NCI-H146 (cell line): Measurements from ENCODE around the gene TNNI2.
A peak's percentile ranks its signal among the peaks of the same experiment; 100 is the strongest.
"Not testable (repeated sequence)": the region's sequence is repeated elsewhere in the genome, so short reads cannot be mapped to it uniquely, and the experiment has no call there.

Experiments
- DNase-seq: peaks from one replicate; lab custom pipeline; 2025; lab: John Stamatoyannopoulos, UW

The TNNI2 gene

DNA sequence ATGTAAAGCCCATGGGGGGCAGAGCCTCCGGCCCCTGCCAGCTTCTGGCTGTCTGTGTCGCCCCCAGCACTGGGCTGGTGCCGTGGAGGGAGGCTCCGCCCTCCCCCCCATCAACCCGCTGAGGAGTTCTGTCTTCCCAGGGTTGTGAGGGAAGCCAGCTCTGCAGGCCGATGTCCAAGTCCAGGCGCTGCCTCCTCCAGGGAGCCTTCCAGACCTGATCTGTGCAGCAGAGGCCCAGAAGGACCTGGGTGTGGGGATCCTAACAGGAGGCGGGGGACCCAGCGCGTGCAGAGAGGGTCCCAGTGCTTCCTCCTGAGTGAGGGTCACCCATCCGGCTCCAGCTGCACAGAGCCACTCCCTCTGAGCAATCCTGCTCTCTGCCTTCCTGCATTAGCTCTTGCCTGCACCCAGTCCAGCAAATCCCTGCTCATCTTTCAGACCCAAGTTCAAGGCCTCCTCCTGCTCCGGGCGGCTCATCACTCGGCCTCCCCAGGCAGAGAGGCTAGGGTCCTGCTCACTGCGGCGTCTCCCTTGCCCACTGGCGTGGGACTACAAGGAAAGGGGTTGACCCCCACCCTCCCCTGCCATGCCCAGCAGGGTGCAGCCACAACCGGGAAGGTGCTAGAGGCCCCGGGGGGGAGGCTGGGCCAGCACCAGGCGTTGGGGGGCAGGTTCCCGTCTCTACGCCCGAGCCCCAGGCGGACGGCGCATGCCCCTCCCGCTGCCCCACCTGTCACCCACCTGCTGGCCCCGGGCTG, 36.5 kb downstream of the TNNI2 start:
- DNase-seq, result peak; percentile 23

DNA sequence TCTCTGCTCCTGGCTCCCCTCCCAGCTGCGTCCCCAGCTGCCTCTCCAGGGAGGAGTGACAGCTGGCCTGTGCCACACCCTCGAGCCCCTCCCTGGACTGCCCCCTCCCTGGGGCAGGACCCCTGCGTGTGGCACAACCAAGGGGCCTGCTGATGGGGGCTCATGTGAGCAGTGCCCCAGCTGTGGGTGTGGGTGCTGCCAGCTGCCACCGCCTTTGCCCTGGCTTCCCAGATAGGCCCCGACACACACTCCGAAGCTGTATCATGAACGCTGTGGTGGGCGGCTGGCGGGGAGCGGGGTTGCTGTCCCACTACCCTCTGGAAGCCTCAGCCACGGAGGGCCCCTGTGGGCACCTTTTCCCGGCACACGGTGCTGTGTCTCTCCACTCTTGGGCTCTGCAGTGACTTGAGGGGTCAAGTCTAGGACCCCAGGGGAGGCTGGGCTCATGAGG, 37.1 kb downstream of the TNNI2 start:
- DNase-seq, result not testable (repeated sequence)

GRCh38 chr11:1876361-1877063, 37.7 kb downstream of the TNNI2 start:
- no peak for DNase-seq

DNA sequence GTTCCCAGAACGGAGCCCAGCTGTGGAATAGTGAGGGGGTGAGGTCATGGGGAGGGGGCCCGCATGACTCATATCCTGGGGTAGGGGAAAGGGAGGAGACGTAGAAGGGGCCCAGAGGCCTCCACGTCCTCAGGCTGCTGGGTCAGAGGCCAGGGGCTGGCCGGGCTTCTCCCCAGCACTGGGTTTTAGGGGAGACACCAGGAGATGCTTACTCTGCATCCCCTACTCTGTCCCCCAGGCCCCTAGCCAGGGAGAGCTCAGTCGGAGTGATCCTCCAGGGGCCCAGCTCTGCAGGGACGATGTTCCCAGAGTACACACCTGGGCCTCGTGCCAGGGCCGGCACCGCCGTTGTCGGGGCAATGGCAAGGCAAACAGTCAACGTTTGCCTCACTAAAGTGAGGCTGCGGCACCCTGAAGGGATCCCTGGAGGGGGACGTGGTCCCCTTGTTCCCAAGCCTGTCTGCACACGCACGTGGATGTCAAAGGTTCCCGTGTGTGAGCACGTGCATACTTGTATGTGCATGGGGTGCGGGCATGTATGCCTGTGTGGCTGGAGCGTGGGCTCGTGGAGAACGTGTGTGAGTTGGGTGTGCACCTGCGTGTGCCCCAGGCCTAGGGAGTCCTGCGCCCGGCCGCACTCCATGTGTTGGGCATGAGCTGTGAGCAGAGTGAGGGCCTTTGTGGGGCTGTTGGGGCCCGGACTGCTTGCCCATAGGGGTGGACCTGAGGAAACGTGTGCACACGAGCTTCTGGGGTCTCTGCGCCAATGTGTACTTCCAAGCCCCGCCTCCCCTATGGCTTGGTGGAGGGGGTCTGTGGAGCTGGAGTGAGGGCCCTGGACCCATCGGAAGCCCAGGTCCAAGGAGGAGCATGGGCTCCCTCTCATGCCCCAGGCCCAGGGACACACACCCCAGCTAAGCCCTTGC, 38.7 kb downstream of the TNNI2 start:
- DNase-seq, result no peak

DNA sequence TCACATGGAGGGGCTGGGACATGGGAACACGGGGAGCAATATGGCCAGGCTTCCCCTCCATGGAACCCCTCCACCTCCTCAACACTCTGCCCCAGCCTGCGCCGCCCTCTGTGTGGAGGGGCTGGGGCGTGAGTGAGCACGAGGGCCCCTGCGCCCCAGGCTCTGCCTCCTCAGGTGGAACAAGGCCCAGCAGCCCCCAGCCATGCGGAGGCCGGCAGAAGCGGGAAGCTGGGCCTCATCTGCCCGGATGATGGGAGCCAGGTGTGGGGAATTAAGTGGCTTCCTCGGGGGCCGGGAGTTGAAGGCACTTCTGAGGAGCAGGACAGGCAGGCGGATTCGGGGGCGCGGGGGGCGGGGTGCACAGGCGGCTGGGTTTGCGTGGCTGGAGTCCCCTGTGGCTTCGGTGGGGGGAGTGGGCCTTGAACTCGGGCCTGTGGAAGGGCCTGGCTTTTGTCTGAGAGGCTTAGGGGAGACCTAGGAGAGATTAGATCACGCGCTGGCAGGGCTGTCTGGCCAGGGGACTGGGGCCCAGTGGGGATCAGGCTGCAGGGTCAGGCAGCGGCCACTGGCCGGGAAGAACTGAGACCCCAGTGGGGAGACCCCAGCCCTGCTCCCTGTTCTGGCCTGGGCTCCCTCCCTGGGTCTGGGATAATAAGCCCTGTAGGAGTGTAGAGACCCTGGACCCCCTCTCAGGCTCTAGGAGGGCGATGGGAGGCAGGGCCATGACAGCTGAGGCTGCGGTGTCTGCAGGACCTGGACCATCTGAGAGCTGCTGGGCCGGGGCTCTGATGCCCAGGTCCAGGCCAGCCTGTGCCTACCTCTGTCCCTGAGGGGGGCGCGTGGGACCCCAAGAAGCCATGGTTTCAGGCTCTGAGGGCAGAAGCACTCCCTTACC, 39.6 kb downstream of the TNNI2 start:
- DNase-seq, result no peak

DNA sequence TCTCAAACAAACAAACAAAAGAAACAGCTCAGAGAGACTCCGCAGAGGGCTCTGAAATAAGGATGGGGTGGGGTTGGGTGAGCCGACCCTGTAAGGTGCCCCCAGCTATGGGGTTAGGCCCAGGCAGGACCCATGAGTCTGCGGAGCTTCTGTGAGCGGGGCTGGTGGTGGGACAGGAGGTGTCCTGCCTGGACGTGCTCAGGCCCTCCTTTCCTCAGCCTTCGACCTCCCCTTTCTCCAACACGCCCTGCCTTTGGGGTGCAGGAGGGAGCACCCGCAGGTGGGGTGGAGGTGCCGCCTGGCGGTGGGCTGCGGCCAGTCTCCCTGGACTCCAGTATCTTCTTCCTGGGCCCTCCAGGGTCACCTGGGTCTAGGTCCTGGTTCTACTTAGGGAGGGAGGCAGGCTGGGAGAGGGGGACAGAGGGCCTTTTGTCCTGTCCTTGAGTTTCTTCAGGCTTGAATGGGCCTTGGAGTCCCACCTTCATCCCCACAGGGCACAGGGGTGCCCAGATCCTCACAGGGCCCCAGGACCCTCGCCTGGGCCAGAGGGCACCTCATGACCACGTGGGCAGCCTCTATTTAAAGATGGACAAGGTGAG, 40.7 kb downstream of the TNNI2 start:
- DNase-seq, result no peak

DNA sequence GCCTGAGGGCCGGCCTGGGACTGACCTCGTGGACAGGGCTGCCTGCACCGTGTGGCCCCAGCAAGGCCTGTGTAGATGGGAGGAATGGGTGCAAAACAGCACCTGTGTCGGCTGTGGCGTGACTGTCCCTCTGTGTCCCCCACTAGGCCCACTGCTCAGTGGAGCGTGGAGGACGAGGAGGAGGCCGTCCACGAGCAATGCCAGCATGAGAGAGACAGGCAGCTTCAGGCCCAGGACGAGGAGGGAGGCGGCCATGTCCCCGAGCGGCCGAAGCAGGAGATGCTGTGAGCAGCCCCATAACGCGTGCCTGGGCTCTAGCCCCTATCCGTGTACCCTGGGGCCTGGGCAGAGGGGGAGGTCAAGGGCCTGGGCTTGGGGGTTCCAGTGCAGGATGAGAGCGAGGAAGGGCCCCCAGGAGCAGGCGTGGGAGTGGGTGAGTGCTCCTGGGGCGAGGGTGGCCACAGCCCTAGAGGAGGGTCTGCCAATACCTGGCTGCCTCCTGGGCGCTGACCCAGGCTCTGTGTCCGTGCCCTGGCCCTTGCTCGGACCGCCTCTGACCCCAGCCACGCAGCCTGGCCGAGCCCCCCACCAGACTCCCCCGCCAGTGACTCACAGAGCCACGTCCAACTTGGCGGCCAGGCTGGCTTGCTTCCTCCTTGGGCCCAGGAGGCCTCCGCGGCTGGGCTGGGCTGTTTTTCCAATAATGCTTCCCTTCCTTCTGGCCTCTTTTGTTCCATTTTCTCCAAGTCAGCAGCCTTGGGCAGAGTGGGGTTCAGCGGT, 41.4 kb downstream of the TNNI2 start:
- DNase-seq, result no peak

DNA sequence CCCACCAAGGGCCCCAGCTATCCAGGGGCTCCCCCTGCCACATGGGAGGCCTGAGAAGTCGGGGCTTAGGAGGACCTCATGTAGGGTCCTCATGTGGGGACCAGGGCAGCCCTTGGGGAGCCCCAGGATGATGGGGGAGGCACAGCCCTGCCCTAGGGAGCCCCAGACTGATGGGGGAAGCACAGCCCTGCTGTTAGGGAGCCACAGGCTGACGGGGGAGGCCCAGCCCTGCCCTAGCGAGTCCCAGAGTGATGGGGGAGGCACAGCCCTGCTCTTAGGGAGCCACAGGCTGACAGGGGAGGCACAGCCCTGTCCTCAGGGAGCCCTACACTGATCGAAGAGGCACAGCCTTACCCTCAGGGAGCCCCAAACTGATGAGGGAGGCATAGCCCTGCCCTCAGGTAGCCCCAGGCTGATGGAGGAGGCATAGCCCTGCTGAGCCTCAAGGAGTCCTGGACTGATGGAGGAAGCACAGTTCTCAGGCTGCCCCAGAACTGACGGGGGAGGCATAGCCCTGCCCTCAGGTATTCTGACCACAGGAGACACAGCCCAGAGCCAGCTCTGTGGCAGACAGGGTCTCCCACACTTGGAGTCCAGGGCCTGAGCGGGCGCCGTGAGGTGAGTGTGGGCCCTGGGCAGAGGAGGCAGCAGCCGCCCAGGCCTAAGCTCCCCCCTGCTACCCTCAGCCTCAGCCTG, 42.1 kb downstream of the TNNI2 start:
- no peak for DNase-seq

- no peak for DNase-seq
Measured at GRCh38 chr11:1881442-1882264, 42.9 kb downstream of the TNNI2 start.

GRCh38 chr11:1882265-1883238, 43.8 kb downstream of the TNNI2 start:
- peak; percentile 58 for DNase-seq

- no peak for DNase-seq
Measured at GRCh38 chr11:1883346-1884302, 44.8 kb downstream of the TNNI2 start.

DNA sequence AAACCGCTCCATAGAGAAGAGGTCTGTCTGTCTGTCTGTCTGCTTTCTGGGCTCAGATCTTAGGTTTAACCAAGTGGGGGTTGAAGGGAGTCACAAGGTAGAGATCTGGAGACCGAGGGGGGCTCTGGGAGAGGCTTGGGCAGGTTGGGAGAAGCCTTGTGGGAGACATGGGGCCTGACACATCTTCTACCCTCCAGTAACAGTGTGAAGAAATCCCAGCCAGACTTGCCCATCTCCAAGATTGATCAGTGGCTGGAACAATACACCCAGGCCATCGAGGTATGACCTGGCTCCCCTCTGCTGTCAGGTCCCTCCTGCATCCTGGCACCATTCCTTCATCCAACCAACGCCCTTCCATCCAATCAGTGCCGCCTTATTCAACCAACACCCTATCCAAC, 45.5 kb downstream of the TNNI2 start:
- DNase-seq, result no peak

GRCh38 chr11:1886551-1886950, 47.8 kb downstream of the TNNI2 start:
- DNase-seq, result not testable (repeated sequence)

DNA sequence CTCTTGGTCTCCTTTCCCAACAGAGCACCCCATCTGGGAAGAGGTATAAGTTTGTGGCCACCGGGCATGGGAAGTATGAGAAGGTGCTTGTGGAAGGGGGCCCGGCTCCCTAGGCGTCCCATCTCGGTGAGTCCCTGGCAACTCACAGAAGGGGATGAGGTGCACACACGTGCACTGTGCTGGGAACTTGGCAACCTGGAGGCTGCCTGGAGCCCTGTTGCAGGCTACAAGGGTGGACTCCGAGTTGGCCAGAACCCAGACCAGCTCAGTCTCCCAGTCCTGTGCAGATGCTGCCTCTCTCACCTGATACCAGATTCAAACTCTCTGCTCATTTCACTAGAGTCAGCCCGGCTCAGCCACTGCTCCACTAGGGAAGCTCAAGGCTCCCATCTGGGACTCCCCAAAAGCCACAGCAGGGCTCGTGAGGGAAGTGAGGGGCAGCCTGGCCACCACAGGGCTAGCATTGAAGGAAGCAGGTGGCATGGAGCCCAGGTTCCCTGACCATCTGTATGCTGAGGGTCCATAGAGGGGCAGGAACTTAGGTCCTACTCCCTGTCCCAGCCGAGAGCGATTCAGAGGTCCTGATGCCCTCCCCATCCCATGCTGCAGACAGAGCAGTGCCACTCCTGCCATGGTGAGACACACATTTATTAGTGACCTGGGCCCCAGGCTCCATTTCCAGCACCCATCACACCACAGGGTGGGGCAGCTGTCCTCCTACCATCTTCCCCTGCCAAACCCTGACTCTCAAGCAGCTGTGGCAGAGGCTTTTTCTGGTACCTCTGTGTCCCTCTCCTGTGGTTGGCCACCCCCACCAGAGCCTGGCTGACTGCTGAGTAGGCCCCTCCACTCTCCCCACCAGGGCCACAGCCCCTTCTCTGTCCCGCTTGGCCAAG, 48.9 kb downstream of the TNNI2 start:
- no peak for DNase-seq

GRCh38 chr11:1888347-1888753, 49.6 kb downstream of the TNNI2 start:
- DNase-seq, result no peak
